K562 (cell line): ENCODE results near the gene NME4. TPM values are rescaled to one million over a fixed set of nuclear protein-coding genes. Genes with fewer than 3 reads are reported as not detected.

ENCODE experiments used
- ARID4B ChIP-seq: sonication (generic); formaldehyde crosslinking; IDR thresholded peaks from 2 replicates; pipeline ENCODE4 v1.8.0; 2022; ENCODE audit warnings: mild to moderate bottlenecking, missing genetic modification reagents
- GATA2 ChIP-seq: sonication (generic); formaldehyde crosslinking; IDR thresholded peaks from 2 replicates; pipeline ENCODE4 v1.4.0; 2020; ENCODE audit warnings: mild to moderate bottlenecking, missing genetic modification reagents
- MAZ ChIP-seq, 2 experiments: fragments of 450-650 bp in 1 of 2; sonication (generic) in 1 of 2; formaldehyde crosslinking; IDR thresholded peaks in 1 of 2; conservative IDR thresholded peaks in 1 of 2; 2 replicates each; pipeline versions ENCODE4 v1.4.0 to v1.5.0; 2020; ENCODE audit warnings: mild to moderate bottlenecking in 1 of 2, missing genetic modification reagents in 1 of 2
- NEUROD1 ChIP-seq: fragments of 150-350 bp; IDR thresholded peaks from 2 replicates; pipeline ENCODE4 v1.6.1; 2014; ENCODE audit warnings: borderline replicate concordance, low read length, low read depth; ENCODE audit not compliant: partially characterized antibody
- SIRT6 ChIP-seq: IDR thresholded peaks from one replicate; pipeline ENCODE4 v1.6.1; 2012; ENCODE audit warnings: low read depth, mild to moderate bottlenecking, control low read depth, inconsistent platforms, low read length, moderate library complexity
- SIX5 ChIP-seq, 2 experiments: IDR thresholded peaks; 2 replicates each; pipeline ENCODE4 v1.6.1; 2011; ENCODE audit warnings: low read length in 2 of 2, borderline replicate concordance in 1 of 2, low read depth in 1 of 2, mild to moderate bottlenecking in 1 of 2, moderate library complexity in 1 of 2; ENCODE audit not compliant: insufficient read depth in 1 of 2
- ZBTB40 ChIP-seq, 2 experiments: fragments of 450-650 bp in 1 of 2; sonication (generic) in 1 of 2; formaldehyde crosslinking in 1 of 2; IDR thresholded peaks; 2 replicates each; pipeline versions ENCODE4 v1.7.1 to v1.9.0; 2016 to 2022; ENCODE audit warnings: inconsistent platforms in 1 of 2, mild to moderate bottlenecking in 1 of 2, missing genetic modification reagents in 1 of 2
- polyA plus RNA-seq, 8 experiments: library from polyadenylated mRNA; depleted of rRNA in 4 of 8; stranded (reverse) in 5 of 8; unstranded in 3 of 8; fragments of >200 nt; fragmentation: Nextera tagmentation in 2 of 8; fragmentation: Illumina TruSeq in 1 of 8; extraction: Ambion mirVana in 2 of 8; extraction: Trizol in 1 of 8; gene quantifications; 2 replicates each; pipeline versions ENCODE4 v1.2.1 to v1.2.3, GENCODE V29; 2011 to 2014; ENCODE audit warnings: inconsistent platforms in 1 of 8, missing spikeins in 1 of 8
- total RNA-seq, 7 experiments: library from RNA; depleted of rRNA in 6 of 7; stranded (reverse); fragments of >200 nt in 6 of 7; fragmentation: Illumina TruSeq in 2 of 7; extraction: Trizol in 2 of 7; gene quantifications; 2 replicates each; pipeline versions ENCODE4 v1.2.1 to v1.2.3, GENCODE V29; 2011 to 2021; ENCODE audit warnings: low replicate concordance in 1 of 7

The NME4 gene
- total and polyA plus RNA-seq, 9 of the 15 experiments (the other 6 are each of a cell fraction or from before 2014, with no cell fraction given): 15.4 to 264 (median 139) TPM

- no peak for TF ChIP-seq NEUROD1
- no peak for TF ChIP-seq ZBTB40 (IDR thresholded peaks at IDR 0.05)
- no peak for TF ChIP-seq ZBTB40 (CRISPR knock-in tag; IDR thresholded peaks at IDR 0.05)
- TF ChIP-seq SIRT6: no peak
- no peak for TF ChIP-seq GATA2 (CRISPR knock-in tag)
- peak in 1 of 2 experiments; percentile 34; a peak in 1 of 4 replicates for TF ChIP-seq MAZ (CRISPR knock-in tag; conservative IDR thresholded peaks at IDR 0.05 in 1 of 2, IDR thresholded peaks at IDR 0.05 in 1 of 2)
- TF ChIP-seq ARID4B (CRISPR knock-in tag): peak; percentile 45; the same call in 1 of the 2 replicates
- TF ChIP-seq SIX5 (IDR thresholded peaks at IDR 0.05; ENCODE audit: borderline replicate concordance in 1 of 2, insufficient read depth in 1 of 2, low read depth in 1 of 2, low read length in 2 of 2): 0 out of 4 replicates have a peak, but pooled peaks of 1 of the 2 experiments have one; percentile 13
These were observed 1.8 kb downstream of the NME4 start (continued) for GRCh38 chr16:398561-399339.
